ENCODE measurements around the gene NRL. TPM values are rescaled to one million over a fixed set of nuclear protein-coding genes. Genes with fewer than 3 reads are reported as not detected.

The NRL gene
- total and polyA plus RNA-seq, 9 of the 15 experiments (the other 6 are each of a cell fraction or from before 2014, with no cell fraction given), result 0.07 to 2.7 (median 1.4) TPM; not detected in 1

DNA sequence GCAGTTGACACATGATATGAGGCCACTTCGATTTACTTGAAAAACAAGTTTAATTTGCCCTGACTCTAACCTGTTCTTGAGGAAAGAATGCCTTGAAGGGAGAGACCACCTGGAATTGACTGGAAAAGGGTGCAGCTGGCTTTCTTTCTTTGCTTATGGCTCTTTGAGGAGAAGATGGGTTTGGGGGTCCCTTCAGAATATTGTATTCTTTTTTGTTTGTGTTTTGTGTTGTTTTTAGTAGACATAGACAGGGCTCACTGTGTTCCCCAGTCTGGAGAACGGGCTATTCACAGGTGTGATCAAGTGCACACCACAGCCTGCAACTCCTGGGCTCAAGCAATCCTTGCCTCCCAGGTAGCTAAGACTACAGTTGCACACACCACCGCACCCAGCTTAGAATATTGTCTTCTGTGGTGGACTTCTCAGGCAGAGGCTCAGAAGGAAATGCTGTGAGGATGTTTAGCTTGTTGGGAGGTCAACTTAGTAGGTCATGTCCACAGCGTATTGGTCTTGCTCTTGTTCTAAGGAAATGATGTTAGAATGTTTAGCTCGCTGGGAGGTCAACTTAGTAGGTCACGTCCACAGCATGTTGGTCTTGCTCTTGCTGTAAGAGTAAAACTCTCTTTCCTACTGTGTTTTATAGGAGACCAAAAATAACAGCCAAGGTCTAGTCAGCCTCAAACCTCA, 1.5 kb upstream of the NRL start:
- WGBS (ENCODE audit: insufficient coverage, low coverage, missing lambda C conversion rate), result 66% methylated on average over 6 of the region's 6 CpGs
- CTCF ChIA-PET (ENCODE audit: low intra/inter-chr PET ratio), result no interaction called here
- no peak for DNase-seq (ENCODE audit: extremely low read depth in 1 of 4, low spot score in 3 of 4)
- Histone ChIP-seq H3K4me3 (peak overlapping the region; percentile 51; the same call in 1 of the 2 replicates), H3K27ac (ENCODE audit: extremely low read depth, low read depth, low read length) (no peak overlapping the region), H3K4me2 (ENCODE audit: insufficient read depth, low read length) (peak overlapping the region; percentile 94), H3K9ac (ENCODE audit: insufficient read depth in 1 of 2, low read depth in 2 of 2, low read length in 2 of 2) (peak overlapping the region; percentile 48 to 89; a peak in 2 of 4 replicates), H3K79me2 (ENCODE audit: control insufficient read depth, insufficient read depth, low read length) (peaks cover 18% of the 10 kb centered on the region), H3K27me3 (ENCODE audit: control insufficient read depth in 2 of 2, insufficient read depth in 2 of 2, low read length in 2 of 2) (no peaks in the 10 kb centered on the region), H3K36me3 (ENCODE audit: control insufficient read depth, insufficient read depth, low read length) (peaks cover 46% of the 10 kb centered on the region; the same call in 2 of the 3 replicates), H4K20me1 (replicated peaks; ENCODE audit: control insufficient read depth, insufficient read depth, low read length) (no peaks in the 10 kb centered on the region), H3K9me1 (ENCODE audit: control insufficient read depth, insufficient read depth, low read length) (no peaks in the 10 kb centered on the region), H3K9me3 (replicated peaks; ENCODE audit: control insufficient read depth, insufficient read depth, low read depth, low read length) (no peaks in the 10 kb centered on the region), H2AFZ (ENCODE audit: low read depth, low read length) (no peak overlapping the region), H3K4me1 (replicated peaks in 1 of 2; ENCODE audit: control insufficient read depth in 2 of 2, insufficient read depth in 2 of 2, low read length in 2 of 2) (peaks cover 10% of the 10 kb centered on the region in 2 experiments; a peak in 4 of 5 replicates)
- BruUV-seq (replicated peaks), result no TSS peak
- POLR2A ChIA-PET, result interaction anchor here (0.7 to 5.0 kb wide), 4 partner anchors 10 to 25 kb away, joined by 3 to 38 read pairs (median 9); partner anchors contain the start of genes EMC9 and PSME1
- no peak for ATAC-seq
- TF ChIP-seq ZNF143 (CRISPR knock-in tag; IDR thresholded peaks at IDR 0.05) (no peak), ZBTB43 (CRISPR knock-in tag; IDR thresholded peaks at IDR 0.05) (no peak), TEAD4 (IDR thresholded peaks at IDR 0.05; ENCODE audit: low read length) (no peak), TEAD4 (CRISPR knock-in tag; IDR thresholded peaks at IDR 0.05; ENCODE audit: borderline replicate concordance) (no peak), ZNF512 (tag; IDR thresholded peaks at IDR 0.05) (no peak), ETV5 (CRISPR knock-in tag; IDR thresholded peaks at IDR 0.05; ENCODE audit: low read depth) (no peak), KLF1 (tag; IDR thresholded peaks at IDR 0.05) (no peak), ZNF134 (CRISPR knock-in tag; conservative IDR thresholded peaks at IDR 0.05) (no peak)
- in situ Hi-C loops (cut with MboI) (no loop called here), intact Hi-C loops (cut with micrococcal nuclease) (no loop called here)
- peak; percentile 65 for FAIRE-seq
